Measurements from ENCODE around the gene GSTM5.
"Not testable (repeated sequence)": the region's sequence is repeated elsewhere in the genome, so short reads cannot be mapped to it uniquely, and the experiment has no call there.

The GSTM5 gene

DNA sequence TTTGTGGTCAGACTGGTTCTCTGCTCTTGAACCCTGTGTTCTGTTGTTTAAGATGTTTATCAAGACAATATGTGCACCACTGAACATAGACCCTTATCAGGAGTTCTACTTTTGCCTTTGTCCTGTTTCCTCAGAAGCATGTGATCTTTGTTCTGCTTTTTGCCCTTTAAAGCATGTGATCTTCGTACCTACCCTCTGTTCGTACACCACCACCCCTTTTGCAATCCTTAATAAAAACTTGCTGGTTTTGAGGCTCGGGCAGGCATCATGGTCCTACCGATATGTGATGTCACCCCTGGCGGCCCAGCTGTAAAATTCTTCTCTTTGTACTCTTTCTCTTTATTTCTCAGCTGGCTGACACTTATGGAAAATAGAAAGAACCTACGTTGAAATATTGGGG lies 27.3 kb upstream of the GSTM5 start:
- not testable (repeated sequence) for H3K4me3 ChIP-seq (ENCODE audit: low read length in 2 of 2); DNase-seq (ENCODE audit: low spot score); H3K36me3 ChIP-seq (replicated peaks in 1 of 2; ENCODE audit: control insufficient read depth in 2 of 2, insufficient read depth in 2 of 2, low read length in 2 of 2); H2AFZ ChIP-seq (ENCODE audit: low read length); H3K27me3 ChIP-seq (ENCODE audit: control insufficient read depth in 3 of 3, insufficient read depth in 3 of 3, low read depth in 1 of 3, low read length in 3 of 3); H3K18ac ChIP-seq (ENCODE audit: low read length); H4K8ac ChIP-seq (ENCODE audit: low read depth, low read length); H3K4me1 ChIP-seq (ENCODE audit: control insufficient read depth in 2 of 2, insufficient read depth in 1 of 2, low read depth in 1 of 2, low read length in 2 of 2); H4K91ac ChIP-seq (ENCODE audit: low read depth, low read length, poor library complexity); H2BK12ac ChIP-seq (ENCODE audit: low read length); H3K14ac ChIP-seq (ENCODE audit: low read length); H3K4ac ChIP-seq (ENCODE audit: low read length); H3K9me3 ChIP-seq (replicated peaks in 1 of 2; ENCODE audit: control insufficient read depth in 2 of 2, insufficient read depth in 1 of 2, low read depth in 1 of 2, low read length in 2 of 2); H2BK15ac ChIP-seq (ENCODE audit: low read length); H3K79me1 ChIP-seq (ENCODE audit: low read depth, low read length); H2BK120ac ChIP-seq (ENCODE audit: low read depth, low read length); H3K4me2 ChIP-seq (ENCODE audit: insufficient read depth, low read length, poor library complexity, severe bottlenecking); H3K27ac ChIP-seq (replicated peaks; ENCODE audit: low read length); H2BK5ac ChIP-seq (ENCODE audit: low read length); H3K9ac ChIP-seq (ENCODE audit: low read depth, low read length, poor library complexity); H2AK5ac ChIP-seq (ENCODE audit: low read depth, low read length); H3K23ac ChIP-seq (ENCODE audit: low read depth, low read length, poor library complexity)
- WGBS, 2 donors (ENCODE audit: extremely low coverage in 2 of 2, insufficient read length in 2 of 2, insufficient replicate concordance in 1 of 2): no CpG with 5 or more reads among the region's 6 CpGs

DNA sequence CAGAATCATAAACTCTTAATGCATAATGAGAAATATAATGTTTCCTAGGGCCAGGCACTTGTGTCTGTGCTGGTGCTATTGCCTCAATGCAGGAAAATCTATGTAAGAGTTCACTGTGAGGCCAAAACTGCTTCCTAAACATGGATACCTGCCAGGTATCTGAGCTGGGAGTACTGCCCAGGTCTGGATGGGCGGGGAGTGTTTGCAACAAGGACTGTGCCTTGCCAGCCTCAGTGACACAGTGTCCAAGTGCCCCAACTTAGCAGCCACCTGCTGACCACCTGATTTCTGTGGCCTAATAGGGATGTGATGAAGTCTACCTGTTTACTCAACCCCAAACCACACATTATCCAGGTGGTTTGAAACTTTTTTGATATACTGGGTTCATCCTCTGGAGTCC lies 26.7 kb upstream of the GSTM5 start:
- H3K4ac ChIP-seq (ENCODE audit: low read length); H4K91ac ChIP-seq (ENCODE audit: low read depth, low read length, poor library complexity); H3K4me1 ChIP-seq (ENCODE audit: control insufficient read depth in 2 of 2, insufficient read depth in 1 of 2, low read depth in 1 of 2, low read length in 2 of 2); H3K9ac ChIP-seq (ENCODE audit: low read depth, low read length, poor library complexity); H3K27me3 ChIP-seq (ENCODE audit: control insufficient read depth in 3 of 3, insufficient read depth in 3 of 3, low read depth in 1 of 3, low read length in 3 of 3); H2BK12ac ChIP-seq (ENCODE audit: low read length); H2BK5ac ChIP-seq (ENCODE audit: low read length); DNase-seq (ENCODE audit: low spot score); H4K8ac ChIP-seq (ENCODE audit: low read depth, low read length); H3K18ac ChIP-seq (ENCODE audit: low read length); H2BK120ac ChIP-seq (ENCODE audit: low read depth, low read length); H2BK15ac ChIP-seq (ENCODE audit: low read length); H3K36me3 ChIP-seq (replicated peaks in 1 of 2; ENCODE audit: control insufficient read depth in 2 of 2, insufficient read depth in 2 of 2, low read length in 2 of 2); H3K9me3 ChIP-seq (replicated peaks in 1 of 2; ENCODE audit: control insufficient read depth in 2 of 2, insufficient read depth in 1 of 2, low read depth in 1 of 2, low read length in 2 of 2); H3K27ac ChIP-seq (replicated peaks; ENCODE audit: low read length); H2AK5ac ChIP-seq (ENCODE audit: low read depth, low read length); H3K4me3 ChIP-seq (ENCODE audit: low read length in 2 of 2); H3K23ac ChIP-seq (ENCODE audit: low read depth, low read length, poor library complexity); H3K79me1 ChIP-seq (ENCODE audit: low read depth, low read length); H2AFZ ChIP-seq (ENCODE audit: low read length); H3K4me2 ChIP-seq (ENCODE audit: insufficient read depth, low read length, poor library complexity, severe bottlenecking); H3K14ac ChIP-seq (ENCODE audit: low read length): not testable (repeated sequence)
- WGBS, 2 donors (ENCODE audit: extremely low coverage in 2 of 2, insufficient read length in 2 of 2, insufficient replicate concordance in 1 of 2): no CpG with 5 or more reads among the region's 1 CpG

DNA sequence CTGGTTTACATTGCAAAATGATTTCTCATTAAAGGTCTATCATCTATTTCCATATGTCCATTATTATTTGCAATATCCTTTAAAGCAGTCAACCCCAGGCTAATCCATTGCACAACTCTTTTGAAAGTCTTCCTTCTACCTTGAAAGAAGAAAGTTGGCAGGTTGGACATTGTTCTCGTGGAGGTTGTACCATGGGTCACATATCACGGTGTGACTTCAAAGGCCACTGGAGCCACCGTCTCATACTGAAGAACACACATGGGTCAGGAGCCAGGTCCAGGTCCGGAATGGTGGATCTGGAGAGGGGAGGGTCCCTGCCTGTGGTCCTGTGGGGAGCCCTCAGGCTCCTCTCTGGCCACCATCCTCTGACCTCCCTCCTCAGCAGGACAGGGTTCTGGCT lies 26.2 kb upstream of the GSTM5 start:
- not testable (repeated sequence) for H3K9me3 ChIP-seq (replicated peaks in 1 of 2; ENCODE audit: control insufficient read depth in 2 of 2, insufficient read depth in 1 of 2, low read depth in 1 of 2, low read length in 2 of 2)
- WGBS, 2 donors (ENCODE audit: extremely low coverage in 2 of 2, insufficient read length in 2 of 2, insufficient replicate concordance in 1 of 2): no CpG with 5 or more reads among the region's 4 CpGs

GRCh38 chr1:109687109-109687508 lies 24.9 kb upstream of the GSTM5 start:
- H3K4me2 ChIP-seq (ENCODE audit: insufficient read depth, low read length, poor library complexity, severe bottlenecking); DNase-seq (ENCODE audit: low spot score); H3K23ac ChIP-seq (ENCODE audit: low read depth, low read length, poor library complexity); H4K91ac ChIP-seq (ENCODE audit: low read depth, low read length, poor library complexity); H2BK5ac ChIP-seq (ENCODE audit: low read length); H2BK120ac ChIP-seq (ENCODE audit: low read depth, low read length); H3K79me1 ChIP-seq (ENCODE audit: low read depth, low read length); H2AK5ac ChIP-seq (ENCODE audit: low read depth, low read length); H3K4me1 ChIP-seq (ENCODE audit: control insufficient read depth in 2 of 2, insufficient read depth in 1 of 2, low read depth in 1 of 2, low read length in 2 of 2); H3K4ac ChIP-seq (ENCODE audit: low read length); H4K8ac ChIP-seq (ENCODE audit: low read depth, low read length); H3K27ac ChIP-seq (replicated peaks; ENCODE audit: low read length); H3K18ac ChIP-seq (ENCODE audit: low read length); H3K27me3 ChIP-seq (ENCODE audit: control insufficient read depth in 3 of 3, insufficient read depth in 3 of 3, low read depth in 1 of 3, low read length in 3 of 3); H3K36me3 ChIP-seq (replicated peaks in 1 of 2; ENCODE audit: control insufficient read depth in 2 of 2, insufficient read depth in 2 of 2, low read length in 2 of 2); H2BK12ac ChIP-seq (ENCODE audit: low read length); H3K14ac ChIP-seq (ENCODE audit: low read length); H2BK15ac ChIP-seq (ENCODE audit: low read length); H3K9me3 ChIP-seq (replicated peaks in 1 of 2; ENCODE audit: control insufficient read depth in 2 of 2, insufficient read depth in 1 of 2, low read depth in 1 of 2, low read length in 2 of 2): not testable (repeated sequence)
- WGBS, 2 donors (ENCODE audit: extremely low coverage in 2 of 2, insufficient read length in 2 of 2, insufficient replicate concordance in 1 of 2): no CpG with 5 or more reads among the region's 11 CpGs
- peak overlapping the region; percentile 80 for H2AFZ ChIP-seq (ENCODE audit: low read length)
- H3K4me3 ChIP-seq (ENCODE audit: low read length in 2 of 2): peak overlapping the region; percentile 38 to 44
- peak overlapping the region; percentile 92 for H3K9ac ChIP-seq (ENCODE audit: low read depth, low read length, poor library complexity)

More for the DNA sequence above, 26.2 kb upstream of the GSTM5 start:
- not testable (repeated sequence) for H3K27ac ChIP-seq (replicated peaks; ENCODE audit: low read length); H3K9ac ChIP-seq (ENCODE audit: low read depth, low read length, poor library complexity); H3K14ac ChIP-seq (ENCODE audit: low read length); H2BK120ac ChIP-seq (ENCODE audit: low read depth, low read length); DNase-seq (ENCODE audit: low spot score); H2BK5ac ChIP-seq (ENCODE audit: low read length); H3K36me3 ChIP-seq (replicated peaks in 1 of 2; ENCODE audit: control insufficient read depth in 2 of 2, insufficient read depth in 2 of 2, low read length in 2 of 2); H2BK15ac ChIP-seq (ENCODE audit: low read length); H3K4me3 ChIP-seq (ENCODE audit: low read length in 2 of 2); H2BK12ac ChIP-seq (ENCODE audit: low read length); H3K27me3 ChIP-seq (ENCODE audit: control insufficient read depth in 3 of 3, insufficient read depth in 3 of 3, low read depth in 1 of 3, low read length in 3 of 3); H2AK5ac ChIP-seq (ENCODE audit: low read depth, low read length); H3K18ac ChIP-seq (ENCODE audit: low read length); H3K4me2 ChIP-seq (ENCODE audit: insufficient read depth, low read length, poor library complexity, severe bottlenecking); H4K8ac ChIP-seq (ENCODE audit: low read depth, low read length); H4K91ac ChIP-seq (ENCODE audit: low read depth, low read length, poor library complexity); H2AFZ ChIP-seq (ENCODE audit: low read length); H3K23ac ChIP-seq (ENCODE audit: low read depth, low read length, poor library complexity); H3K4me1 ChIP-seq (ENCODE audit: control insufficient read depth in 2 of 2, insufficient read depth in 1 of 2, low read depth in 1 of 2, low read length in 2 of 2); H3K79me1 ChIP-seq (ENCODE audit: low read depth, low read length); H3K4ac ChIP-seq (ENCODE audit: low read length)

Measured in neuronal stem cell (in vitro differentiated cells).